Glomerular endothelial cell (primary cell): ENCODE data around the gene SCGB3A2. TPM values are rescaled to one million over a fixed set of nuclear protein-coding genes. Genes with fewer than 3 reads are reported as not detected.

Source experiments
- DNase-seq: peaks from one replicate; pipeline ENCODE4 v3.0.0-alpha.2; 2011; ENCODE audit warnings: low read depth, low spot score; ENCODE audit errors: extremely low read depth
- total RNA-seq: library from RNA; depleted of rRNA; stranded (reverse); fragments of >200 nt; gene quantifications from 2 replicates; pipeline ENCODE4 v1.2.3, GENCODE V29; 2015

SCGB3A2 gene, protein sequence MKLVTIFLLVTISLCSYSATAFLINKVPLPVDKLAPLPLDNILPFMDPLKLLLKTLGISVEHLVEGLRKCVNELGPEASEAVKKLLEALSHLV
- total RNA-seq = not detected in 2 replicates

DNA sequence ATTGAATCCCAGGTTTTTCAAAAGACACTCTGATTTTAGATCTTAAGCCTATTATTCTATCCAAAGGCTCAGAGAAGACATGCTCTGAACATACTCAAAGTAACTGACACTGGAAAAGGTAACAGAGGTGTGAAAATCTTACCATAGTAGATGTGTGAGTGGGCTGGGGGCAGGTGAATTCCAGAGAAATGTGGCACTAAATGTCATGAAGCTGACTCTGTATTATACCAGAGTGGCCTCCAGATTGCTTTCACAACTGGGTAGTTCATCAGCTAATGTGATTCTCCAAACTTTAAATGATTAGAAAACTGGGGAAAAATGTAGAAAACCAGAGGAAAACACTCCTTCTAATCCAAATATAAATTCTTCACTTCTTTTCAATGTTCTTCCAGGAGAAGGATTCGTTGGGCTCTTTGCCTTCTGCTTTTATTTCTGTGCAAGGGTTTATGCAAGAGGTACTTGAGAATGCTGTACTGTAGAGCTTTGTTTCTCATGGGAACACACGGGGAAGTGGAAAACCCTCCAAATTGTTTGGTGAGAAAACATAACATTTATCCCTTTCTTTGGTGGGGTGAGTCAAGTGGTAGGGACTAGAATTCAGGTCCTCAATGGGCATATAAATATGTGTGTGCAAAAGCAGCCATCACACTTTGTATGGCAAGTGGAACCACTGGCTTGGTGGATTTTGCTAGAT lies at the start of gene SCGB3A2:
TSS of gene SCGB3A2 (plus strand) at position 646 of the 694 bp plus-strand sequence. CDS start 93 bp downstream, outside the sequence.
- no peak for DNase-seq

GRCh38 chr5:147830035-147830434 lies 48.5 kb upstream of the SCGB3A2 start:
- DNase-seq = no peak

DNA sequence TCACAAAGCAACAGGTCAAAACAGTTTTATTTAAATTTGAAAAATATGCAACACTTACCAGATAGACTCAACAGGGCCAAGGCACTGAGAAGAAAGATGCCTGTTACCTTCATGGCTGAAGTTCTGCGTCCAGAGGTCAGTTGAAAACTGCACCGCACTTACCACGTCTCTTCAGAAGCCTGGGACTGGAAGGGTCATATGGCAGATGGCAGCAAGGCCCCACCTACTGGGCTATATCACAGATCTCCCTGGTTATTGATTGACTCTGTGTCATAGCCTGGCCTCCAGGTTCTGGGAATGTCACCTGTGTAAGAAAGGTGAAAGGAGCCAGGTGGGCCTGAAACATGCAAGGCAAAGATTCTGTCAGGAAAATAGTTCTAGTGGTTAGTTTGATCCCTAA lies 47.0 kb upstream of the SCGB3A2 start, which contains the start of gene SPINK1:
TSS of gene SPINK1 (minus strand) at position 207 of the 400 bp plus-strand sequence. CDS start at position 113, 94 bp downstream.
- no peak for DNase-seq

GRCh38 chr5:147832541-147832940 lies 46.0 kb upstream of the SCGB3A2 start:
- no peak for DNase-seq

DNA sequence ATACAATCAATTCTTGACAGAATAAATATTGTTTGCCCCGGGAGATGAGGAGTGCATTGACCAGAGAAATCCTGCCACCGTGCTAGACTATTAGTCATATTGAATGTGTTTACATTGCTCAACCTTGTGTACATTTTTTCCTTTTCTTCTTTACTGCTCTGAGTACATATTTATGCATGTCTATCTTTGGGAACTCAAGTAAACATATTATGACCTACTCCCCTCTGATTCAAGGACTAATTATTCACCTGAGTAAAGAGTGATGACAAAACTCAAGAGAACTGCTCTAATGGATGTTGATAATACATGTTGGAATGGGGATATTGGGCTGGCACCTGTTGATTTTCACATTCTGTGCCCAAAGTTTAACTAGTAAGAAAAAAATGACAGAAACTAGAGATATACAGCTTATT lies 43.1 kb upstream of the SCGB3A2 start:
- DNase-seq = no peak

GRCh38 chr5:147836439-147836838 lies 42.1 kb upstream of the SCGB3A2 start:
- DNase-seq = no peak

- no peak for DNase-seq
Measured at GRCh38 chr5:147842869-147843268, 35.6 kb upstream of the SCGB3A2 start.

GRCh38 chr5:147844846-147845245 lies 33.7 kb upstream of the SCGB3A2 start:
- no peak for DNase-seq

- no peak for DNase-seq
Measured at GRCh38 chr5:147845618-147846017, 32.9 kb upstream of the SCGB3A2 start.

GRCh38 chr5:147849226-147849625 lies 29.3 kb upstream of the SCGB3A2 start:
- DNase-seq = no peak

DNA sequence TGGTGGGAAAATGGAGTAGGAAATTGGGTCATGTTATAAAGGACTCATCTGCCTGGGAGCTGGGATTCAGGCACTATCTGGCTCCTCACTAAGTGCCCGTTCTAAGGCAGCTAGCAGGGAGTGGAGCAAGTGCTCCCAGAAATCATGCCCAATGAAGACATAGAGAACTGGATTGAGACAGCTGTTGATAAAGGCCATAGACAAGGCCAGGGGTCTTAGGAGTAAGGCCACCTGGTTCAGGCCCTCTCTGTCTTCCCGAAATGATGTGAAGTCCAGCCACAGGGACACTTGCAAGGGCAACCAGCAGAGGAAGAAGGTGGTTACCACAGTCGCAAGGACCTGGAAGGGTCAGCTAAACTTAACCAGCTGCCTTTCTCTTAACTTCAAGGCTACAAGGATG lies 26.9 kb upstream of the SCGB3A2 start:
- DNase-seq = no peak

GRCh38 chr5:147852365-147852764 lies 26.1 kb upstream of the SCGB3A2 start:
- no peak for DNase-seq

GRCh38 chr5:147853372-147853987 lies 25.0 kb upstream of the SCGB3A2 start:
- no peak for DNase-seq

DNA sequence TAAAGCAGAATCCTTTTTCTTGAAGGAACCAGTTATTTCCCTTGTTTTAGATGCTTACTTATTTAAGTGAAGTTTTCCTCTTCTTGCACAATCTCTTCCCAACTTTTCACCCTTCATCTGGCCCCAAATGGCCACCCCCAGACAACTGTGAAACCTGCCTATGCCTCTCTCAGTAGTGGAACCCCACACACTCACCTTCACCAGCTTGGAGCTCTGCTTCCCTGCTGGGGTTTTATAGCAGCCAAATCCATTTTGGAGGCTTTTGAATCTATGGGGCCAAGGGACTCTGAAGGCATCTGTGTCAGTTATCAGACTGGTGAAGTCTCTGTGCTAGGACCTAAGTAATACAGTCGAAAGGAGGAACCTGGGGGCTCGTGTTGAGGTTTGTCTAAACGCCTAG lies 24.2 kb upstream of the SCGB3A2 start:
- no peak for DNase-seq

GRCh38 chr5:147854894-147855773 lies 23.4 kb upstream of the SCGB3A2 start:
- no peak for DNase-seq

DNA sequence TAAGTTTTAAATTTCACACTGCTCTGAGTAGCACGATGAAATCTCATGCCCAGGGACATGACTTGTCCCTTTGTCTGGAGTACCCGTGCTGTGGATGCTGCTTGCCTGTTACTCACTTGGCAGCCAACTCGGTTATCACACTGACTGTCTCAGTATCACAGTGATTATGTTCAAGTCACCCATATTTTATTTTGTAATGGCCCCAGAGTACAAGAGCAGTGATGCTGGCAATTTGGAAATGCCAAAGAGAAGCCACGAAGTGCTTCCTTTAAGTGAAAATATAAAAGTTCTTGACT lies 22.8 kb upstream of the SCGB3A2 start:
- DNase-seq = no peak

GRCh38 chr5:147856801-147857200 lies 21.7 kb upstream of the SCGB3A2 start:
- no peak for DNase-seq

GRCh38 chr5:147857302-147858129 lies 21.0 kb upstream of the SCGB3A2 start:
- DNase-seq = peak; percentile 67

DNA sequence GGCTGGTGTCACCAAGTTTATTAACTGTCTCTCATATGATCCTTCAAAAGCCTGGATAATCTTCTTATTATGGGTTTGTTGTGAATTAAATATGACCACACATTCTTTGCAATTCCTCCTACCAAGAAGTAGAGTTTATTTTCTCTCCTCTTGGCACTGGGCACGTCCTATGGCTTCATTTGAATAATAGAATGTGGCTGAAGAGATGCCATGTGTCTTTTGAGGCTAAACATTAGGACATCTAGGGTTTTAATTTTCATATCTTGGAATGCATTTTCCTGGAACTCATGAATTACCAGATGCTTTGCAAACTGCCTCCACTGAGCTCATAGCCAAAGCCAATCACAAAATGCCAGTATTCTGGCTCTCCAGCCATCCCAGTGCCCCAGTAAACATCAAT lies 19.9 kb upstream of the SCGB3A2 start:
- no peak for DNase-seq

DNA sequence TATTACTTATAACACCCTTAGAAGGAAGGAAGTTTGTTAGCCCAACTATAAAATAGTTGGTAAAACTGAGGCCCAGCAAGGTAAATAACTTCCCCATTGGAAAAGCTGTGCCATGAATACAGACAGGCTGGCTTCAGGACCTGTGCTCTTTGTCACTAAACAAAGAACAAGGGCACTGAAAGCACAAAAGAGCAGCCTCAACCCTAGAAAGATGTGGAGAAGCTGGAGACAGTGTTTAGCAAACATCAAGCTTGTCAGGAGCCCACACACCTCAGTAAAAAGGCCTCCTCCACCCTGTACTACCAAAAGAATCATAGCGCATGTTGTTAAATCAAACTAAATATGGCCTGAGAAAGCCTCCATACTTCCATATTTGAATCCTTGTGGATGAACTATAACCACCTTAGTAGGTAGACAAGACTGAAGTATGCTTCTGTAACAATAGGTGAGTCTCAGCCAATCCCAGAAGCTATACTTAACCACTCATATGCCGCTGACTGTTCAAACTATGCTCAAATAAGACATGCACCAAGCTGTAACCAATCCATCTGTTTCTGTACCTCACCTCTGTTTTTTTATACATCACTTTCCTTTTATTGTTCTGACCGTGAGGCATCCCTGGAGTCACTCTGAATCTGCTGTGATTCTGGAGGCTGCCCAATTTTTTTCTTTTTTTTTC lies 18.4 kb upstream of the SCGB3A2 start:
- no peak for DNase-seq
